ENCODE results near the gene CRBN.

Gene CRBN

GRCh38 chr3:3154879-3155610 is 24.4 kb downstream of the CRBN start:
- in situ Hi-C loops (cut with HindIII; ENCODE audit: low pct_unique_long_range_greater_than_20kb, low sequenced_read_pairs), result no loop called here
- DNase-seq (ENCODE audit: low read depth in 1 of 2, low spot score in 1 of 2), result no peak
- no peak for TF ChIP-seq JUND (IDR thresholded peaks at IDR 0.05; ENCODE audit: low read depth)

GRCh38 chr3:3151513-3151912 is 28.0 kb downstream of the CRBN start:
- DNase-seq (ENCODE audit: low read depth in 1 of 2, low spot score in 1 of 2), result no peak
- no peak for TF ChIP-seq JUND (IDR thresholded peaks at IDR 0.05; ENCODE audit: low read depth)
- in situ Hi-C loops (cut with HindIII; ENCODE audit: low pct_unique_long_range_greater_than_20kb, low sequenced_read_pairs), result no loop called here

DNA sequence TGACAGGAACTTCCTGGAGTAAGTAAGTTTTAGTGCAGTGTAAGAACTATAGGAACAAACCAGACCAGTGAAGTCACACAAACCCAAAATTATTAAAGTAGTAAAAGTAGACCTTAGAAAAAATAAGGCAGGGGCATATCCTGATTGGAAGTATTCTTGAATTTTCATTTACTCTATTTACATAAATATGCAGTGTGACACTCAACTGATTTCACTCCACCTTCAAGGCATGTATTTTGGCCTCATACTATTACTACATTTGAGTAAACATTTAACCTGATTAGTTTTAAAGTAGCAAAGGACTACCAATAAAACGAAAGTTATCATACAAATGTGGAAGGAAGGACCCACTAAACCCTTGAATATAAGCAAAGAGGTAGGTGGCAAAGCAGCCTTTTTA is 29.9 kb downstream of the CRBN start:
- DNase-seq (ENCODE audit: low read depth in 1 of 2, low spot score in 1 of 2), result no peak
- no peak for TF ChIP-seq JUND (IDR thresholded peaks at IDR 0.05; ENCODE audit: low read depth)
- in situ Hi-C loops (cut with HindIII; ENCODE audit: low pct_unique_long_range_greater_than_20kb, low sequenced_read_pairs), result no loop called here

DNA sequence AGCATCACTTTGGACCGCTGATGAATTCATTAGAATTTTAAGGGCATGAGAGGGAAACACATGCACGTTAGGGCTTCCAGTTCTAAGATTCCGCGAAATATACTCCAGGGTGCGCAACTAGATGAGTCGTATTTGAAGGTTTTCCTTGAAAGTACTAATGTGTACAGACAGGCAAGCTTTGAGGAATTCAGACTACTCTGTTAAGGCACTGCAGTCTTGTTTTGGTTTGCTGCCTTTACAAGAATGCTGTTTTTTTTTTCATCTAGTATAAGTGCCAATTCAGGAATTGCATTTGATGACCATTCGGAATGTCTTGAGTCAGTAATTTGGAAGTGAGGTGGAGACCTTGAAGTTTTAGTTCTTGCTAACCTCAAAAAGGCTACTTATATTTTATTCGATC is 33.7 kb downstream of the CRBN start:
- in situ Hi-C loops (cut with HindIII; ENCODE audit: low pct_unique_long_range_greater_than_20kb, low sequenced_read_pairs), result no loop called here
- DNase-seq (ENCODE audit: low read depth in 1 of 2, low spot score in 1 of 2), result no peak
- TF ChIP-seq JUND (IDR thresholded peaks at IDR 0.05; ENCODE audit: low read depth), result no peak

GRCh38 chr3:3141939-3142338 is 37.6 kb downstream of the CRBN start:
- in situ Hi-C loops (cut with HindIII; ENCODE audit: low pct_unique_long_range_greater_than_20kb, low sequenced_read_pairs), result no loop called here

GRCh38 chr3:3137526-3137925 is 42.0 kb downstream of the CRBN start:
- no peak for TF ChIP-seq JUND (IDR thresholded peaks at IDR 0.05; ENCODE audit: low read depth)
- in situ Hi-C loops (cut with HindIII; ENCODE audit: low pct_unique_long_range_greater_than_20kb, low sequenced_read_pairs), result no loop called here
- no peak for DNase-seq (ENCODE audit: low read depth in 1 of 2, low spot score in 1 of 2)

More at GRCh38 chr3:3141939-3142338, 37.6 kb downstream of the CRBN start:
- no peak for TF ChIP-seq JUND (IDR thresholded peaks at IDR 0.05; ENCODE audit: low read depth)
- DNase-seq (ENCODE audit: low read depth in 1 of 2, low spot score in 1 of 2), result no peak

DNA sequence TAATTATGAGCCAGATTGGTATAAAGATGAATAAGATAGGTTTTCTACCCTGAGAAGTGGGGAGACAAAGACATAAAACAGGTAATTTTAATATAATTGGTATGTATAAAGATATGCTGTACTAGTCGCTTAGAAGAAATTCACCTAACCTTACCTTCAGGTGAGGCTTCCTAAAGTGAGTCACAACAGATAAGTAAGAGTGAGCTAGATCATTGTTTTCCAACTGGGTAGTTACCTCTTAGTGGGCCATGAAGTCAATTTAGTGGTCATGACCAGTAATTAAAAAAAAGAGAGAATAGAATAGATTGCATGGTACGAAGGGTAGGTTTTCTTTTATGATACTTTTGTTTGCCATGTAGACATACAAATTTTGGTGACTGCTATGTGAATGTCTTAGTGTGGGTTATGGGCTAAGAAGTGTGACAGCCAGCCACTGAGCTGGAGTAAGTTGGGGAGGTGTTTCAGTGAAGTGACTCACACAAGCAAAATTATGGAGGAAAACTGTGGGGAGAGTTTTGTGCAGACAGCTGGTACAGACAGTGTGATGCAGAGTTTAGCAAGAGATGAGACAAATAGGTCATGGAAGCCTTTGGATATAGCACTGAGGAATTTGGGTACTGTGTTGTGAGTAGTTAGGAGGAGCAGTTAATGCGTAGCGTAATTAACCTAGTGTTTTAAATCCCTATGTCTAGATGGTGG is 44.6 kb downstream of the CRBN start:
- no peak for DNase-seq (ENCODE audit: low read depth in 1 of 2, low spot score in 1 of 2)
- in situ Hi-C loops (cut with HindIII; ENCODE audit: low pct_unique_long_range_greater_than_20kb, low sequenced_read_pairs), result no loop called here
- no peak for TF ChIP-seq JUND (IDR thresholded peaks at IDR 0.05; ENCODE audit: low read depth)

- no peak for DNase-seq (ENCODE audit: low read depth in 1 of 2, low spot score in 1 of 2)
- in situ Hi-C loops (cut with HindIII; ENCODE audit: low pct_unique_long_range_greater_than_20kb, low sequenced_read_pairs), result no loop called here
- TF ChIP-seq JUND (IDR thresholded peaks at IDR 0.05; ENCODE audit: low read depth), result no peak
Measured at GRCh38 chr3:3133500-3133899, 46.0 kb downstream of the CRBN start.

DNA sequence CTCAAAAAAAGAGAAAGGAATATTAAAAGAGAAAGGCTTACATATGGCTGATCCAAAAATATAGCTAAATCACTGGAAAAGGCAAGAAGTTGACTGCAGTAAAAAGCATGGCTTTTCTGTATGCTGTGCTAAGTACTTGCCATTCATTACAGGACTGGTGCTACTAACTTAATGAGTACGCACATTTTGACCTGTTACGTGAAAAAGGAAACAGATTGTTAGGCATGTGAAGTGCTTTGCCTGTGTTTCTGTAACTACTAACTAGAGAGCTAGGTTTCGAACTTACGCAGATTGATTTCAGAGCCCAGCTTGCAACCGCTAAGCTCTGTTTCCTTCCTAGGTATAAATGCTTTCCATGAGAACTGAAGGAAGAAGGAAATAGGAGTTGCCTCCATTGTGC is 49.9 kb downstream of the CRBN start:
- no peak for TF ChIP-seq JUND (IDR thresholded peaks at IDR 0.05; ENCODE audit: low read depth)
- DNase-seq (ENCODE audit: low read depth in 1 of 2, low spot score in 1 of 2), result no peak
- in situ Hi-C loops (cut with HindIII; ENCODE audit: low pct_unique_long_range_greater_than_20kb, low sequenced_read_pairs), result no loop called here

- no peak for TF ChIP-seq JUND (IDR thresholded peaks at IDR 0.05; ENCODE audit: low read depth)
- in situ Hi-C loops (cut with HindIII; ENCODE audit: low pct_unique_long_range_greater_than_20kb, low sequenced_read_pairs), result no loop called here
- peak in 1 of 2 experiments; percentile 24 for DNase-seq (ENCODE audit: low read depth in 1 of 2, low spot score in 1 of 2)
Measured at GRCh38 chr3:3127432-3128010, 52.0 kb downstream of the CRBN start.

- in situ Hi-C loops (cut with HindIII; ENCODE audit: low pct_unique_long_range_greater_than_20kb, low sequenced_read_pairs), result no loop called here
- no peak for TF ChIP-seq JUND (IDR thresholded peaks at IDR 0.05; ENCODE audit: low read depth)
- DNase-seq (ENCODE audit: low read depth in 1 of 2, low spot score in 1 of 2), result peak; percentile 81 to 95
Measured at GRCh38 chr3:3126477-3127431, 52.7 kb downstream of the CRBN start, which contains the start of gene TRNT1. TRNT1 (plus strand) TSS chr3:3126940; CDS start chr3:3129041, 2,101 bp downstream.

- in situ Hi-C loops (cut with HindIII; ENCODE audit: low pct_unique_long_range_greater_than_20kb, low sequenced_read_pairs), result no loop called here
- no peak for TF ChIP-seq JUND (IDR thresholded peaks at IDR 0.05; ENCODE audit: low read depth)
- no peak for DNase-seq (ENCODE audit: low read depth in 1 of 2, low spot score in 1 of 2)
Measured at GRCh38 chr3:3125977-3126376, 53.5 kb downstream of the CRBN start.

Measured in T47D (cell line).